Endothelial cell of hepatic sinusoid (primary cell): ENCODE measurements around the gene RFX8.
"Not testable (repeated sequence)": the region's sequence is repeated elsewhere in the genome, so short reads cannot be mapped to it uniquely, and the experiment has no call there.

Experiments
- in situ Hi-C: cut with HindIII; loops from 2 replicates; pipeline ENCODE4 v1.10.0; 2017; ENCODE audit warnings: low sequenced_read_pairs

Gene RFX8

DNA sequence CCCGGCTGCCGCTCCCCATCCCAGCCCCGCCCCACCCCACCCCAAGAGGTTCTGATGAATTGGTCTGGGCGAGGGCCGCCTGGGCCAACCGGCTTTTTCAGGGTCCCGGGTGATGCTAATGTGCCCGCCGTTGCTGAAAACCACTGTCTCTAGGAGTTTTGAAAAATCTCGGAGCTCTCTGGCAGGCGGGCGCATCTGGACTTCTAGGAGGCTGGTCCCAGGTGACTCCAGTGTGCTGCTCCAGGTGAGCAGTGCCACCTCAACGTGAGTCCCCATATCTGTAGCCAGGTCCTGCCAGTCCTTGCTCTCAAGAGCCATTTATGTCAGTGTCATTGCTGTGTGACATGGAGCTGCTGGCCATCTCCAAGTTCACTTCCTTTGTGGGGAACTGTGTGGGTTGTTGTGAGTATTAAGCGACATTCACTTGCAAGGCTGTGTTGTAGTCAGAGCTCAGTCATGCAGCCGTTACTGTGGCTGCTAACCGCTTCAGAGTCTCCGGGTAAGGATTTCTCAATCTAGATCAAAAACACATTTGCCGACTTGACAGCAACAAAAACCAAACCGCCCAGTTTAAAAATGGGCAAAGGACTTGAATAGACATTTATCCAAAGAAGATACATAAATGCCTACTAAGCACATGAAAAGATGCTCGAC is at the start of gene RFX8:
Gene RFX8, minus strand, starts transcription at position 382 of the 654 bp plus-strand sequence. CDS start 8,264 bp downstream, outside the sequence.
- in situ Hi-C loops = no loop called here

DNA sequence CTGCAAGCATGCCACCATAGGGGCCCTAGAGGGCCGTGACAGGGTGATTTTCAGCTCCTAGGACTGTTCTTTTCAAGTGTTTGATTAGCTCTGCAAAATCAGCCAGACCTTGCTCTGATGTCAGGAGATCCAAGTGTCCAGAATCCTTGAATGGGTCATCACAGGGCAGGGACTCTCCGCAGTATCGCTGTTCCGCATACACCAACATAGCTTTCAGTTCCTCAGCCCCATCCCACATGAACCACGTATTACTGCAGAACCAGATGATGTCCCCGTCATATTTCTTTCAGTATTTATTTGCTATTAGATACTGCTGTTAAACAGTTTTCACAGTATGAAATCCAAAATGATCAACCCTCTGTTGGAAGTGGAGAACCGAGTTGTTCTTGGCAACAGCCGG is 46.6 kb upstream of the RFX8 start:
- in situ Hi-C loops = no loop called here

DNA sequence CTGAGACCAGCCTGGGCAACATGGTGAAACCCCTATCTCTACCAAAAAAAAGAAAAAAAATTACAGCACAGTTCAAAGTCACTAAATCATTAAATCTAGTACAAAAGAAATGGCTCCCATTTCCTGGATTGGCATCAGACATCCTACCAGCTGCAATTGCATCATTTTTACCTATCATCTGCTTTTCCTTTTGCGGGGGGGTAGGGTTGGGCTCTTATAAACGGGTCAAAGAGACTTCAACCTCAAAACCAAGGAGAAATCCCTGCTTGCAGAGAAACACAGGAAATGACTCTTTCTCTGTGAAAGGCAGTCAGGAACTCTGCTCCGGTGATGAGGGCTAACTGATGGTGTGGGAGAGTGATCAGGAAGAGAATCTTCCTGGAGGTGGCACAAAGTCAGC is 45.3 kb upstream of the RFX8 start:
- in situ Hi-C loops = no loop called here

GRCh38 chr2:101518578-101519492 is 43.9 kb upstream of the RFX8 start:
- in situ Hi-C loops = no loop called here

GRCh38 chr2:101517758-101518271 is 42.9 kb upstream of the RFX8 start:
- in situ Hi-C loops = no loop called here

DNA sequence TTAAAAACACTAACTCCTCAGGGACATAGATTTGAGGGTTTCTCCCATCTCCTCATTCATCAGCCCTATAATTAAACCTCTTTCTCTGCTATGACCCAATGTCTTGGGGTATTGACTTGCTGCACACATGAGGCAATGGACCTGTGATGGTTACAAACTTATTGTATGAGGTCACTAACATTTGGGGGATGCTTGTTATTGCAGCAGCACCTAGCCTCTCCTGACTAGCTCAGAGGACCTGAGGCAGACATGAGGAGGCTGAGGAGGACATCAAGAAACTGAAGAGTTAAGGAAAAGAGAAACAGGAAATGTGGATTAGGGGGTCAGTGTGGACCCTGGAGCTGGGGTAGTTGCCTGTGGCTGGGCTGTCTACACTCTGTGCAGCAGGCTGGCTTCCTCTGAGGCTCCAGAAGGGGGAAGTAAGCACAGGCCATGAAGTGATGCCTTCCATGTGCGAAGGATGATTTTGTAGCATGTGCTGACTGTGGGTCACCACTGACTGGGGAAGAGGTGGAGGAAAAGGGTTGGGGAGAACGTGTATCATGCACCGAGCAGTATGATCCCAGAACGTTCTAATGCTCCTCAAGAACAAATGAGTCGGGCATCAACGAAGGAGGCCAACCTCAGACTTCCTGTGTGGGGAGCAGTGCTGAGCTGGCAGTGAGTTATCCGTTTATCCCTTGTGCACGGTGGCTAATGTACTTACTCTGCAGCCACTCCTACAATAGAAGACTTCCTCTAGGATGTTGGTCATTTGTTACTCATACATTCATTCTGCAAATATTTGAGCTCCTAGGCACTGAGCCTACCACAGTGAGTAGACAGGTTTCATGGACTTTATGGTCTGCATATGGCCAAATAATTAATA is 42.1 kb upstream of the RFX8 start:
- in situ Hi-C loops = no loop called here

DNA sequence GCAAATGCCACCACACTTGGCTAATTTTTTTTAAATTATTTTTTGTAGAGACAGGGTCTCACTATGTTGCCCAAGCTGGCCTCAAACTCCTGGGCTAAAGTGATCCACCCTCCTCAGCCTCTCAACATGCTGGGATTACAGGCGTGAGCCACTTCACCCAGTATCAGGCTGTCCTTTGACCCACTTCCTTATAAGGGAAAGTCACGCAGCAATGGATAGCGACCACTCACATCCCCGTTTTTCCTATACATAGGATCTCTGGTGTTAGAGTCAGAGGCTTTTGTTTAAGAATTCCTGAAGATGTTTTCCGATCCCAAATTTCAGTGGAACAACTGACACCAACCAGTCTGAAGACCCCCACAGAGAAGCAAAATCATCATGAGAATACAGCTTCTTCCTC is 41.4 kb upstream of the RFX8 start:
- in situ Hi-C loops = no loop called here

DNA sequence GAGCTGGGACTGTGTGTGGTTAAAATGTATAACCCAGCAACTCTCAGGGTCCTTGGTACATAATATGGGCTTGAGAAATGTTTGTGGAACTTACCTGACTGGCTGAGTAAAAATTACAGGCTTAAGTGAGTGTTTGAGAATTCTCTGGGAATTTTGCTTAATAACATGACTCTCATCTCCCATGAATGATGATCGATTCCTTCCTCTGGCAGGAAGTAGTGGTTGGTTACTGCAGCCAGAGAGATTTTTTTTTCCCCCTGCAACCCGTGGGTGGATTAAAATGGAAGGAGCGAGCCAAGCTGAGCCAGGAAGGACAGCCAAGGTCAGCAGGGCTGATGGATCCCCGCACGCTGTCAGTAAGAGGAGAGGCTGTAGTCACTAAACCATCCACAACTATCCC is 40.6 kb upstream of the RFX8 start:
- in situ Hi-C loops = no loop called here

GRCh38 chr2:101512993-101513392 is 38.1 kb upstream of the RFX8 start:
- in situ Hi-C loops = no loop called here

DNA sequence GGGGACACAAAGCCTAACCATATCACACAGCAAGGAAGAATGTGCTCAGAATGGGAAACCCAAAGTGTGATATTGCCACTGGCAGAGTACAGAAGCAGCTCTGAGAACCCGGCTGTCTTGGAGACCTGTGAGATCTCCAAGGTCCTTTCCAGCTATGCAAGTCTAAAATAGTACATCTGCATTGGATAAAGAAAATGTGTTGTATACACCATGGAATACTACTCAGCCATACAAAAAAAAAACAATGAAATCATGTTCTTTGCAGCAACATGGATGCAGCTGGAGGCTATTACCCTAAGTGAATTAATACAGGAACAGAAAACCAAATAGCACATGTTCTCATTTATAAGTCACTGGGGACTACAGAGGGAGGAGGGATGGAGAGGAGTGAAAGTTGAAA is 36.5 kb upstream of the RFX8 start:
- in situ Hi-C loops = no loop called here

- in situ Hi-C loops = no loop called here
Observed at GRCh38 chr2:101509499-101510284, 34.8 kb upstream of the RFX8 start.

DNA sequence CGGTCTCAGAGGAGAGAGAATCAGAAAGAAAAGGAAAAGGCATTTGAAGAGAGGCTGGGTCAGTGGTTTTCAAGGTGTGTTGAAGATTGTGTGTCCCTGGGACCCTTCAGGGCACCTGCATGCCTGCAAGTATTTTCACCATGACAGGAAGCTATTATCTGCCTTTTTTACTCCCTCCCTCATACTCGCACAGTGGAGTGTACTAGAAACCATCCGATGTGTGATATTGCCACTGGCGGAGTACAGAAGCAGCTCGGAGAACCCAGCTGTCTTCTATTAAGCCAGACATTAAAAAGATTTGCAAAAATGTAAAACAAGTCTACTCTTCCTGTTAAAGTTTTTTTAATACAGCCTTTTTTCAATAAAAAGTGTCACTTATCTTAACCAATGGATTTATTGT is 33.7 kb upstream of the RFX8 start:
- in situ Hi-C loops = no loop called here

DNA sequence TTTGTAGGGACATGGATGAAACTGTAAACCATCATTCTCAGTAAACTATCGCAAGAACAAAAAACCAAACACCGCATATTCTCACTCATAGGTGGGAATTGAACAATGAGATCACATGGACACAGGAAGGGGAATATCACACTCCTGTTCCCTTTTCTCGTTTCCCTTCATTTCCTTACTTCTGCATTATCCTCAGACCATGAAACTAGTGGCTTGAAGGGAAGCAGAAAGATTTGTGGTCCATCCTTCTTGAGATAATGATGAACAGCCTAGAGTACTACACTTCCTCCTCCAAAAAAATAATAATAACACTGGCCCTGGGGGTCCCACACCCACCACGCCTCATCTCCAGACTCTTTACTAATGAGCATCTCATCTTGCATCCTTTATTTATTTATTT is 30.4 kb upstream of the RFX8 start:
- in situ Hi-C loops = not testable (repeated sequence)

DNA sequence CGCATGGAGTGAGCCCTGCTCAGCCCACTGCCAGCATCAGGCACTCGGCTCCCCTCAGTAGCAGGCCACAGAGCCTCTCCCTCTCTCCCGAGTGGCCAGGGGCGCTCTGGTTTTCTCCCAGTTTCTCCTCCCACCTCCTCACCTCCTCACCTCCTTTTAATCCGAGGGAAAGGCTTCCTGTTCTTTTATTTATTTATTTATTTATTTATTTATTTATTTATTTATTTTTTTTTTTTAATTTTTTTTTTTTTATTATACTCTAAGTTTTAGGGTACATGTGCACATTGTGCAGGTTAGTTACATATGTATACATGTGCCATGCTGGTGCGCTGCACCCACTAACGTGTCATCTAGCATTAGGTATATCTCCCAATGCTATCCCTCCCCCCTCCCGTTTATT is 29.8 kb upstream of the RFX8 start:
- in situ Hi-C loops = not testable (repeated sequence)

- in situ Hi-C loops = no loop called here
Observed at GRCh38 chr2:101502095-101502494, 27.2 kb upstream of the RFX8 start.

DNA sequence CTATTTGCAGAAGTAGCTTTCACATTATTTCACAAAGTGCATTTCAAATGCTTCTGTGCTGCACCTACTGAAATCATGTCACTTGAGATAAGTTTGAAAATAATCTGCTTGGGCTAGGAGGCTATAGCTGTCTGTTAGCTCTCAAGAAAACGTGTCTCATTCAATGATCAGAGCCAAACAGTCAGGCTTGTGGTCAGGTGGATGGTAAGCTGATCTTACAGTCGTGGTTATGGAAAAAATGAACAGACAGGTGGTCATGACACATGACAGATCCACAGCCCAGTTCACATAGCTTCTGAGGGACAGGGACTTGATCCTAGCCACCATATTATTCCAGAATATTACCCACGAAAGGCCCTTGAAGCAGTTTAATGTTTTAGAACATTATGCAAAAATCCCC is 26.5 kb upstream of the RFX8 start:
- in situ Hi-C loops = no loop called here

DNA sequence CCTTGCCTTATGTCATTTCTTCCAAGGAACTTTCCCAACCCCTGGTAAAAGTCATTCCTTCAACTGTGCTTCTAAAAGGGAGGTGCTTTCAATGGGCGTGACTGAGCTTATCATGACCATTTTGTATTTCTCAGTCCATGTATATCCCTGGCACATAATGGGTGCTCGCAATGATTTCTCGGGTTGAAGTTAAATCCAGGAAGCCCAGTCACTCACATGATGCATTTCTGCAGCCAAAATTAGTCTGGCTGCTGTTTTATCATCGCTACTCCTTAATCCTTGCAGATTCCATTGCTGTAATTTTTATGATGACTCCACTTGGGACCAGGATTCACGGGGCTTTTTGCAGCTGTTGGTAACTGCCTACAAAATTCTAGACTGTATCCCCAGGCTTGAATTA is 25.9 kb upstream of the RFX8 start:
- in situ Hi-C loops = no loop called here

DNA sequence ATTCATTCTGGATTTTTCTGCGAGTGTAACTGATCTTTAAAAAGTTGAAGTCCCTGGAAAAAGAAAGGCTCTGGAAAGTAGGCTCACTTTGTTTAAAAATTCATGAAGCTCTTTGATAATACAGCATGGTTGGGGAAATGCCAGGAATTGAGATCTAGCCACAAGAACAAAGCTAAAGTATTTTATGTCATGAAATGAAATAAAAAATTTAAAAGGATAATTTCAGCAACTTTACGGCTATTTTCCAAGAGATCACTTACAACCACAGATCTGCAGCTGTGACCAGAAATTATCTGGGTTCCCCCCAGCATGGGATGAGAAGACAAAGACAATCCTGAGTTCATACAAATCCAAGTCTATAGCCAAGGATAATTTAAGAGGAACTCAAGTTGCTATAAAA is 25.3 kb upstream of the RFX8 start:
- in situ Hi-C loops = no loop called here

DNA sequence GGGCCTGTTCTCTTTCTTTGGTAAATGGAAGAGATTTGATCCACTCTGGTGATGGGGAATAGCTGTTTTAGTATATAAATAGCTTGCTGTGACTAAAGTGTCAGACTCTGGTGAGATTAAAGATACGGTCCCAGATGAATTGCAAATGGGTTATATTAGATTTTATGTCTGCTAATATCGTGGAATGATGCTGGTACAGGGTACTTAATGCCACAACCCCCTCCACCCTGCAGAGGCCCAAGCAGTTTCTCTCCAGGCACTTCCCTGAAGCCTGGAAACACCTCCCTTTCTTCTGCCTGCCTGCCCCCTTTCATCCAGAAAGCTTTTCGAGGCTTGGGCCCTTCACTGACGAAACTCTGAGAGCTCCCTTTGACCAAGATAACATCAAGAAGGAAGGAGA is 21.4 kb upstream of the RFX8 start:
- in situ Hi-C loops = no loop called here

GRCh38 chr2:101492936-101493473 is 18.1 kb upstream of the RFX8 start:
- in situ Hi-C loops = no loop called here
